ENCODE measurements around the gene PITPNC1. TPM values are rescaled to one million over a fixed set of nuclear protein-coding genes. Genes with fewer than 3 reads are reported as not detected.
"Not testable (repeated sequence)": the region's sequence is repeated elsewhere in the genome, so short reads cannot be mapped to it uniquely, and the experiment has no call there.

The PITPNC1 gene
- polyA plus RNA-seq, 4 donors = 11.2 to 25.7 (median 20.6) TPM

DNA sequence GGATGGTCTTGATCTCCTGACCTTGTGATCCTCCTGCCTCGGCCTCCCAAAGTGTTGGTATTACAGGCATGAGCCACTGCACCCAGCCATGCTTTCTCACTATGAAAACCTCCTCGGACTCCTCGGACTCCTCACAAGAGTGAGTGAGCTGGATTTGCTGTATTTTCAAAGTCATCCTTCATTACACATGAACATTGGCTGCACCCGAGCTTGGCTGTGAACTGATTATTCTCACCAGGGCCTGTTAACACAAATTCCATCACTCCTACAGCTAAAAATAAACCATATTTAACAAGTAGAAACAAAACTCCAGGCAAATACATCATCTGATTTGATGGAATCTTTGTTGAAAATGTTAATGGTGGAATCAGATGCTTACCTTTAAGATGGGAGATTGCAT lies 50.3 kb downstream of the PITPNC1 start:
- DNase-seq (ENCODE audit: low read depth in 4 of 4, low spot score in 3 of 4) = no peak

DNA sequence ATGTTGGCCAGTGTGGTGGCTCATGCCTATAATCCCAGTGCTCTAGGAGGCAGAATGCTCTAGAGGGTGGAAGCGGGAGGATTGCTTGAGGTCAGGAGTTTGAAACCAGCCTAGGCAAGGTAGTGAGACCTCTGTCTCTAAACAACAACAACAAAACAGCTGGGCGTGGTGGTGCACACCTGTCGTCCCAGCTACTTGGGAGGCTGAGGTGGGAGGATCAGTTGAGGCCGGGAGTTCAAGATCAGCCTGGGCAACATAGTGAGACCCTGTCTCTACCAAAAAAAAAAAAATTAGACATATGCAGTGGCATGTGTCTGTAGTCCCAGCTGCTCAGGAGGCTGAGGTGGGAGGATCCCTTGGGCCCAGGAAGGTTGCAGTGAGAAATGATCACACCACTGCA lies 53.4 kb downstream of the PITPNC1 start:
- not testable (repeated sequence) for DNase-seq (ENCODE audit: low read depth in 4 of 4, low spot score in 3 of 4)

DNA sequence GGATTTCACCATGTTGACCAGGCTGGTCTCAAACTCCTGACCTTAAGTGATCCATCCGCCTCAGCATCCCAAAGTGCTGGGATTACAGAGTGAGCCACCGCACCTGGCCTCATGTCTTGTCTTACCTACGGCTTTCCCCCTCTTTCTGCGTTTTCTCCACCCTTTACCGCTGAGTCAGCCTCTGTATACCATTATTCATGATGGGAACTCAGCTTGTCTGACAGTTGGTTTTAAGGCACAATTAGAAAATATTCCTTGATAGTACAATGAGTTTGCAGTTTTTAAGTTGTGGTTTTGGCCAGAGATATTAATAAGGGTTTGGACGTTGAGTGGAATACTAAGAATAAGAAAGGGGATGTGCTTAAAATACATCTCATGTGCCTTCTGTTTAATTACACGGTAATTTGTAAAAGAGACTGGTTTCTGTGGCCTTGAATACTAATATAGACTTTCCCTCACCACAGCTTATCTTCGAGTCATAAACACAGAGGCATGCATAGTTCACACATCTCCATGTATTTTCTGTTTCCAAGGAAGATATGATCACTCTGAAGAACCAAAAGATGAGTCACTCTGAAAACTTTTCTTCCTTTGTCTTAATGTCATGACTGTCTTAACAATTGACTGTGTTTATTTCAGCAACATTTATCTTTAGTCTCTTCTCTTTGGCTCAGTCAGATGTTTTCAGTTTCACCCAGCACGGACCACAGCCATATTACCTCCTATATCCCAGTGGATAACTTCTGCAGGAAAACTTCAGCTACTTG lies 54.4 kb downstream of the PITPNC1 start:
- DNase-seq (ENCODE audit: low read depth in 4 of 4, low spot score in 3 of 4) = no peak

DNA sequence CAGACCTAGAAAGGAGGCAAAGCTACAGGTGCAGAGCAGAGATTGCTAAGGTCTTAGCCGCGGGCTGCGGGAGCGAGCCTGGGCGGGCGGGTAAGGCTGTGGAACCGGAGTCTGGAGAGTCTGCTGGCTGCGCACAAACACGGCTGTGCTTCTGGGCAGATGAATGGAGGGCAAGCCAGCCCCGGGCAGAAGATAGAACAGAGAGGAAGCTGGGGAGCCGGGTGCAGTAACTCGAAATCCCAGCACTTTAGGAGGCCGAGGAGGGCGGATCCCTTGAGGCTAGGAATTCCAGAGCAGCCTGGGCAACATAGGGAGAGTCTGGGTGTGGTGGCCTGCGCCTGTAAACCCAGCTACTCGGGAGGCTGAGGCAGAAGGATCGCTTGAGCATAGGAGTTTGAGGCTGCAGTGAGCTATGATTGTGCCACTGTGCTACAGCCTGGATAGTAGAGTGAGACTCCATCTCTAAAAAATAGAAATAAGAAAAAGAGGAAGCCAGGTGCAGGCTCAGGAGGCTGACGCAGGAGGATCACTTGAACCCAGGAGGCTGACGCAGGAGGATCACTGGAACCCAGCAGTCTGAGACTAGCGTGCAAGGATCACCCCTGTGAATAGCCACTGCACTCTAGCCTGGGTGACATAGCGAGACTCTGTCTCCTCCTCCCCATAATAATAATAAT lies 56.3 kb downstream of the PITPNC1 start:
- DNase-seq (ENCODE audit: low read depth in 4 of 4, low spot score in 3 of 4) = no peak

DNA sequence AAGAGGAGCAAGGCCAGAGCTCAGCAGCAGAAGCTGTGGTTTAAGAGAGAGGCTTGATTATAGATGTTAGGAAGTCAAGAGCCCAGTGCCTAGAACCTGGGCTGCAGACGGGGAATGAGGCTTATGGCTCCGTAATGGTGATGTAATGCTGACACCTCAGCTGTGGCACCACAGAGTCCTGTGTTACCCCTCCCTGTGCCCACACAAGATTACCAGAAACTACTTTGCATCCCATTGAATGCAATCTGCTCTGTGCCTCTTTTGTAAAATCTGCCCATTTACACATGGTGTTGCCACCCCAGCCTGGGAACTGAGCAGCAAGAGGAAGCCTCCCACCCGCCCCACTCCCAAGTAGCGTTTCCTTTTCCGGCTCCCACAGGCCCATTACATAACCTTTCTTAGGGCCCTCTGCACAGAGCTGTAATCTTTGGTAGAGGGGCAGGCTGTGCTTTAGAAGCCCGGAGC lies 57.0 kb downstream of the PITPNC1 start:
- DNase-seq (ENCODE audit: low read depth in 4 of 4, low spot score in 3 of 4) = no peak

DNA sequence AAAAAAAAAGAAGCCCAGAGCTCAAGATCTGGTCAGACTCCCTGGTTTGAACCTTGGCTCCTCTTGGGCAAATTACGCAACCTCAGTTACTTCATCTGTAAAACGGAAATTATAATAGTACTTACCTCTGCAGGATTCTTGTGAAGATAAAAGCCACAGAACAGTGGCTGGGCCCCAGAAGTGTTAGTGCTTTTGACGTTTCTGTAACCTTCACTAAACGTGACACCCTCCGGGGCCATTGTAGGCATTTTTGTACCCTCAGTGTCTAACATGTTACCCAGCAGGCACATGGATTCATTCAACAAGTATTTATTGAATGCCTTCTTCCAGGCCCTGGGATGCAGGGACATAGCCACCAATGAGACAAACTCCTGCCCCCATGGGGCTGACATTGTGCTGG lies 58.0 kb downstream of the PITPNC1 start:
- DNase-seq (ENCODE audit: low read depth in 4 of 4, low spot score in 3 of 4) = no peak

DNA sequence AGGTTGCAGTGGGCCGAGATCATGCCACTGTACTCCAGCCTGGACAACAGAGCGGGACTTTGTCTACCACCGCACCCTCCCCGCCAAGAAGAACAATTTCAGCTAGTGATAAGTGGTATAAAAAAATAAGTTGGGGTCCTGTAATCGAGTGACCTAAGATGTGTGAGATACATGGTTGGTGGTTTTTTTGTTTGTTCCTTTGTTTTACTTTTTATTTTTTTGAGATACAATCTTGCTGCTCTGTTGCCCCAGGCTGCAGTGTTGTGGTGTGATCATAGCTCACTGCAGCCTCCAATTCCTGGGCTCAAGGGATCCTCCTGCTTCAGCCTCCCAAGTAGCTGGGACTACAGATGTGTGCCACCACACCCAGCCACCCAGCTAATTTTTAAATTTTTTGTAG lies 58.7 kb downstream of the PITPNC1 start:
- DNase-seq (ENCODE audit: low read depth in 4 of 4, low spot score in 3 of 4) = no peak

DNA sequence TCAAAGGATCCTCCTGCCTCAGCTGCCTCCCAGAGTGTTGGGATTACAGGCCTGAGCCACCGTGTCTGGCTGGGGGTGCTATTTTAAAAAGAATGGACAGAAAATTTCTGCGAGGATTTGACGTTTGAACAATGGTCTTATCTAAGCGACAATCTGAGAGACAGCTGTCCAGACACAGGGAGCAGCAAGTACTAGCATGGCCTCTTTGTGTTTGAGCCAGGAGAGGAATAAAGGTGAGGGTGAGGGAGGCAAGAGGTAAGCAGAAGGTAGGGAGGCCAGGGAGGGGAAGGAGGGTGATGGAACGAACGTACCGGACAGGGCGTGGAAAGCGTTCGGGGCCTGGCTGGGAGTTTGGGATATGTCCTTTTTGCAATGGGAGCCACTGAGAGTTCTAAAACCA lies 59.2 kb downstream of the PITPNC1 start:
- no peak for DNase-seq (ENCODE audit: low read depth in 4 of 4, low spot score in 3 of 4)

DNA sequence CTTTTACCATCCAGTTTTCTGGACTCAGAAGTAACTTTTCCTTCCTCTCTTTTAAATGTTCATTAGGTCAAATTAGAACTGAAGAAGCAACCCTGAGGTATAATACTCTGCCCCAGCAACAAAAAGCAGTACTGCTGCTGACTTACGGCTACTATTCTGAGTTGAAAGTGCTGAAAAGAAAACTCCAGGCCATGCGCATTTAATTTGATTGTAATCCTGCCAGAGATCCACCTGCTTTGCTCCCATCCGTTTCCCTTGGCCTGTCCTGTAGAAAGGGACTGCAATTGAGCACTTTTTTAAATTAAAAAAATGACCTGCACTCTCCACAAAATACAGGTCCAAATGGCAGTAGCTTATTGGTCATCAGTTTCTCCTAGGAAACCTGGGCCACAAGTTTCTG lies 61.6 kb downstream of the PITPNC1 start:
- DNase-seq (ENCODE audit: low read depth in 4 of 4, low spot score in 3 of 4) = no peak

DNA sequence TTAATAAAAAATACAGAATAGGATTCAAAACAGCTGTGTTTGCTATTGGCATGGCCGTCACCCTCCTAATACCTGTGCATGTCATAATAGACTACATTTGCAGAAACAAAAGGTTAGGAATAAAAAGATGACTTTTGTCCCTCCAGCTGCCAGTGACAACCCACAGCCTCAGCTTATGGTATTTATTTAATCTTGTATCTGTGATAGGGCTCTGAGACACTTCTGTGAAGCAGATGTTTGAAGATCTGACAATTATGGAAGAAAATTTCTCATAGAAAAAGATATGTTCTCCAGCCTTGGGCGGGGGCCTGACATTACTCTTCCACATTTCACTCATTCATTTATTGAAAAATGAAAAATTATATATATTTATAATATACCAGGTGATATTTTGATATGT lies 62.2 kb downstream of the PITPNC1 start:
- DNase-seq (ENCODE audit: low read depth in 4 of 4, low spot score in 3 of 4) = no peak

DNA sequence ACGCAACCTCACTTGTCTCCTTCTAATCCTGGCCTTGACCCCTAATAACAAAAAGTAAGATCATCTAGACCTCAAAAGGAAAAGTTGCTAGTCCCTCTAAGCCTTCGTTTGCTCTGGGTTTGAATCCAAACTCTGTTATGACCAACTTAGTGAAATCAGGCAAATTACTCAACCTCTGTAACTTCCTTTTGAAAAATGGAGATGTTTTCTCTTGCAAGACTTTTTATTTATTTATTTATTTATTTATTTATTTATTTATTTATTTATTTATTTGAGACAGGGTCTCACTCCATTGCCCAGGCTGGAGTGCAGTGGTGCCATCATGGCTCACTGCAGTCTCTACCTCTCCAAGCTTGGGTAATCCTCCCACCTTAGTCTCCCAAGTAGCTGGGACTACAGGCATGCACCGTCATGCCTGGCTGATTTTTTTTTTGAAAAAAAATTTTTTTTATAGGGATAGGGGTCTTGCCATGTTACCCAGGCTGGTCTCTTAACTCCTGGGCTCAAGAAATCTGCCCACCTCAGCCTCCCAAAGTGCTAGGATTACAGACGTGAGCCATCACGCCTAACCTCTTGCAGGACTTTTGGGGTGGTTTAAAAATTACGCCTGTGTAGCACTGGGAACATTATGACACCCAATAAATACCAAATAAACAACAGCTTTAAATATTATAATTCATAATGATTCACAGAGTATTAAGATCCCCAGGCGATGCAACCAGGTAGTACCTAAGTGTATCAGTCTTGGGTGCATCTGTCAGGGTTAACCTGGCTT lies 63.4 kb downstream of the PITPNC1 start:
- no peak for DNase-seq (ENCODE audit: low read depth in 4 of 4, low spot score in 3 of 4)

DNA sequence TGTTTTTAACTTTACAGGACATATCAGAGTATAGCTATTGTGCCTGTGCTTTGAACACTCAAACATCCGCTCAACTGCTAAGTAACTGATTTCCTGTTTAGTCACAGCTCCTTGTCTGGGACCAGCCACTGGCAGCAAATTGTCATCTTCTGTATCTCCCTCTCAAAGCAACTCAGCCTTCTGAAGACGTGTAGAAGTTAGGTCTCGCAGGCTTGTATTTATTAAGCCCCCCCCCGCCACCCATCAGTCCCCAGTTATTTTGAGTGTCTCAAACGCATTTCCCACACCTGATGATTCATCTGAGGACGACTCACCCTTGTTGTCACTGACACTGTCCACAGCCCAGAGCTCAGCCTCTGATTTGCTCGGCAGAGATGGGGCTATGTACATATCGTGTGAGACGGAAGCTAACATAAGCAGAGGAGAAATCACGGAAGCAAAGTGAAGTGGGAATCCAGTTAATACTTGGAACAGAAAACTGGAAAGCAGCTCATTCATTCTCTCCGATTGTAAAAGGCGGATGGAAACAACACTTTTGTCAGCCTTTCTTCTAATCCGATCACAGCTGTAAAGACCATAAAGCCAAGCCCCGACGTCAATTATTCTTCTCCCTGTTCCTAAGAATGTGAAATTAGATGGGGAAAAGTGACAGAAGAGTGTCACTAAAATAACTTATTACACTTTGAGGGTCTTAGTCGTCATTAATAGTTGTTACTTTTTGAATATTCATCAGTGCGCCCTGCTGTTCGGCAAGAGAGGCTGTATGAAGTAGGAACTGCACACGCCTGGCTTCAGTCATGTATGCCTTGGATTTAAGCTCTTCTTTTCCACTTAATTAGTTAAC lies 64.2 kb downstream of the PITPNC1 start:
- DNase-seq (ENCODE audit: low read depth in 4 of 4, low spot score in 3 of 4) = no peak

DNA sequence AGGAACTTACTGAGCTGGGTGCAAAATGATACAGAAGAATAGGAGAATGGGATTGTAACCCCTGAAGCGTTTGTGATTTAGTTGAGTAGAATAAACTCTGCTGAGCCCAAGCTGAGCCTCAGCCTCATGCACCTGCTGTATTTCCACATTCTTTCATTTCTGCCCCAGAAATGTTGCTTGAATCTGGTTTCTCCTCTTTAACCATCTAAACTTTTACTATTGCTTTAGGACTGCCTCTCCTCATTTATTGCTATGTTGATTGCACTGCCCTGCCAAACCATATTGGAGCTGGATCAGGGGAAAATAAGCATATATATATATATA lies 64.8 kb downstream of the PITPNC1 start:
- no peak for DNase-seq (ENCODE audit: low read depth in 4 of 4, low spot score in 3 of 4)

DNA sequence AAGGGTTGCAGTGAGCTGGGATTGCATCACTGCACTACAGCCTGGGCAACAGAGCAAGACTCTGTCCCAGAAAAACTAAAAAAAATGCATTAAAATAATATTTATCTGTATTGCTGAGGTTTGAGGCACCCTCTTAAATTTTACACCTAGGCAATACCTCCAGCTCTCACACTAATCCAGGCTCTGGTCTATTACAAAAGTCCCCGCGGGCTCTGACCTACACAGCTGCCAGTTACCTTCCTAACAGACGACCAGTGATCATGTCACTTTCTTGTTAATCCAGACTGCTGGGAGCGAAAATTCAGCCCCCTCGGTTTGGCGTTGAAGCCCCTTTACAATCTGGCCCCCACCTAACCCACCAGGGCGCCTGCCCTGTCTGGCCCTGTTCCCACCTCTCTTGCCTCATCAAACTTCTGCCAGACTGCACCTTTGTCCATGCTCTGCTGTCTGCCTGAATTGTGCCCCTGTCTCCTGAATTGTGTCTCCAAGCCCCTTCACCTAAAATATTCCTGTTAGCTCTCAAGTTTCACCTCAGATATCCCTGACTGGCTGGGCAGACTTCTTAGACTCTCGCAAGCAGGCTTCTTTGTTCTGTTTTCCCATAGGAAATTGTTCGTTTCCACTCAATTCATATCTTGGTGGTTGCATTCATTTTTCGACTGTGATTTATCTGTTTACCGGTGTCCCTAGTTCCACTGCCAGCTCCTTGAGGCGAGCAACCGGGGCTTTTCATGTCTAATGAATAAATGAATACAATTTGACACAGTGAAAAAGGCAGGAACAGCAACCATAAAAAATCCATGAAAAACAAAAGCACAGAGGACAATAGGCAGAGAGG lies 65.9 kb downstream of the PITPNC1 start:
- DNase-seq (ENCODE audit: low read depth in 4 of 4, low spot score in 3 of 4) = no peak

DNA sequence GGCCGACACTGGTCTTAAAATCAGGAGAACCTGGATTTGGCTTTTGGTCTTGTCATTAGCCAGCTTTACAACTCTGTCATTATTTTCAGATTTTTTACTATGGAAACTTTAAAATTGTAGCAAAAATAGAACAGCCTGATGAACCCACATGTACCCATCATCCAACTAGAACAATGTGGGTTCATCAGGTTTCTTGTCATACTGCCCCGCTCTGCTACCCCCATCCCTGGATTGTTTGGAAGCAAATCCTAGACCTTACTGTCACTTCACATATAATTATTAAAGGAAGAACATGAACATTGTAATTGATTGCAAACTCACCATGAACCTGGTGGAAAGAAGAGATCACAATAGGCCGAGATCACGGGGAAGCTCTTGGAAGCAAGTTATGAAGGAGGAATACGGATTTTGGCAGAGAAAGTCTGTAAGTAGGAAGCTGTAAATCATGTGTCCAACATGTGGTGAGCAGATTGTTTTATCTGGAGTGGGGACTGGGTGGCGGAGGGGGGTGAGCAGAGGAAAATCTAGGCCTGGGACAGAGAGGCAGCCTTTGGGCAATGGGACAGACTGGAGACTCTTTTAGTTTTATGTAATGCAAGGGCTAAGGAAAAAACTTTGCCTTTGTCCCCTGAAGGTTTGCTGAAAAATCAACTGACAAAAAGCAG lies 67.0 kb downstream of the PITPNC1 start:
- no peak for DNase-seq (ENCODE audit: low read depth in 4 of 4, low spot score in 3 of 4)

DNA sequence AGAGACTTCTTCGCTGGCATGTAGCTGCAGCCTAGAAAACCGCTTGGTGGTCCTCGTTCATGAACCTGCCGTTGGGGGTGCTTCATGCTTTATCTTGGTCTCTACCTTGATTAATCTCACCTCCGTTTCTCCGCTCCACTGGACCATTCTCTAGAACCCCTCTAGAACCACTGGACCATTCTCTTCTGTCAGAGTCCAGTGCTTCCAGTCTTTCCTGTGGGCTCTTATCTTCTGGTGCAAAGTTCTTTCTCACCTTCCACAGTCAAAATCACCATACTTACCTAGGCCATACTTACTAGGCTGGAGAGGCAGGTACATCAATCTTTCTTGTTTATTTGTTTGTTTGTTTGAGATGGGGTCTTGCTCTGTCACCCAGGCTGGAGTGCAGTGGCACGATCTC lies 71.4 kb downstream of the PITPNC1 start:
- no peak for DNase-seq (ENCODE audit: low read depth in 4 of 4, low spot score in 3 of 4)

DNA sequence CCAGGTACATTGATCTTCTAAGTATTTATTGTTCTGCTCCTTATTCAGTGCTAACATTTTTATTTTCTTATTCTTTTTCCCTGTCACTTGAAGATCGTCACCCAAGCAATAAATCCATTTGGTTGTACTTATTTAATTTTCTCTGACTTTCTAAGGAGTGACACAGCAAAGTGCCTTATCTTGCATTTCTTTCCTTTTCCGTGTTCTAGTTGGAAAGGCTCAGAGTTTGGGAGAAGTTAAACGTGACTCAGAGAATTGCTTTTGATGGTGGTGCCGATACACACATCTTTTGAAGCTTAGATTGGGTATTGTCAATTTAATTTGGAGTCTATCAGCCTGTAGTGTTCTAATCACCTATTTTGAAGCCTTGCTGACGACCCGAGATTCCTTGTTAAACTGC lies 72.0 kb downstream of the PITPNC1 start:
- DNase-seq (ENCODE audit: low read depth in 4 of 4, low spot score in 3 of 4) = no peak

DNA sequence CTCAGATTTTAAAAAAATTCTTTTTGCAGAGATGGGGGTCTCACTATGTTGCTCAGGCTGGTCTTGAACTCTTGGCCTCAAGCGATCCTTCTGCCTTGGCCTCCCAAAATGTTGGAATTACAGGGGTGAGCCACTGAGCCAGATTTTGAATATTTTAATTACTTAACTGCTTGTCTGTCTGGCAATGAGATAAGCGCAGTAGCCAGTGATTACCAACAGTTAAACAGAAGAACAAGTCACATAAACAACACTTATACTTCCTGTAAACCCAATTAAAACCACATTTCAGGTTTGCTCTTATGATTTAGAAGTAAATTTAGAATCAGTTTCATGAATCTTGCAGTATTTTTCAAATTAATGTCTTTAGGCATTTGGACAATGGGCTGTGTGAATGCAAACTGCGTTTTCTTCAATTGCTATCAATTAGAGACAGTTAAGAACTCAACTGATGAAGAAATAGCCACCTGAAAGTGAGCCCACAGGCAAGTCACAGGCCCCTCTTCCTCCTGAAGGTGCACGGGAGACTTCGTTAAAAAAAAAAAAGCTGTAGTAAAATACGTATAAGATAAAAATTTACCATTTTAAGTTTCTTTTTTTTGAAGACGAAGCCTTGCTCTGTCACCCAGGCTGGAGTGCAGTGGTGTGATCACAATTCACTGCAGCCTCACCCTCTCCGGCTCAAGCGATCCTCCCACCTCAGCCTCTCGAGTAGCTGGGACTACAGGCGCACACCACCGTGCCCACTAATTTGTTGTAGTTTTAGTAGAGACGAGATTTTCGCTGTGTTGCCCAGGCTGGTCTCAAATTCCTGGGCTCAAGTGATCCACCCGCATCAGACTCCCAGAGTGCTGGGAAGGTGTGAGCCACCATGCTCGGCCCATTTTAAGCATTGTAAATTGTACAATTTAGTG lies 73.0 kb downstream of the PITPNC1 start:
- DNase-seq (ENCODE audit: low read depth in 4 of 4, low spot score in 3 of 4) = no peak

Data from left renal pelvis (tissue), 4 donors.